ENCODE data around the gene PCDHGC3. TPM values are rescaled to one million over a fixed set of nuclear protein-coding genes. Genes with fewer than 3 reads are reported as not detected.

PCDHGC3 gene
- total and polyA plus RNA-seq, 3 experiments from 2014 or later: 0.11 to 0.15 TPM; not detected in 1

DNA sequence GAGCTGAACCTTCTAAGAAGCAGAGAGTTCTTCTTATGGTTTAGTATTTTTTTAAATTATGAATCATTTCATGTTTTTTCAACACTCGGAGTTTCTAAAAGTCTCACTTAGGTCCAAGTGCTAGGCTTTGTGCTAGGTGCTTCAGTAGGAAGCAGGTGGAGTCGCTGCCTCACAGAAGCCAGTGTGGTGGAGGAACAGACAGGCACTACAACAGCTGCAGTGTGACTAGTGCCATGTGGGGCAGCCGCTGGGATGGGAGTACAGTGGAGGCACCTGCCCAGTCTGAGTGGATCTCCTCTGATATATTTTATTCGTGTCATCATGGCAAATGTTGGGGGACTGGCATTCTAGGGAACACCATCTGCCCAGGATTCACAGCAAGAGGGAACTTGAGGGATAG lies 28.4 kb downstream of the PCDHGC3 start:
- H3K36me3 Mint-ChIP-seq: no peaks in the 10 kb centered on the region
- ChIA-PET CTCF (interaction anchor here (1.5 kb wide), 1 partner anchor 20 kb away, joined by 3 read pairs; no protein-coding TSS in a partner anchor), POLR2A (no interaction called here)
- no peak overlapping the region for H3K27ac Mint-ChIP-seq
- Histone ChIP-seq H3K4me1 (ENCODE audit: insufficient read depth, low read length) (no peaks in the 10 kb centered on the region), H3K9me3 (ENCODE audit: low read length) (no peaks in the 10 kb centered on the region), H3K36me3 (ENCODE audit: insufficient read depth, low read length) (no peaks in the 10 kb centered on the region), H3K27ac (ENCODE audit: low read depth, low read length) (no peak overlapping the region), H3K27me3 (ENCODE audit: insufficient read depth, low read length, poor library complexity, severe bottlenecking) (no peaks in the 10 kb centered on the region), H3K4me3 (ENCODE audit: low read length) (no peak overlapping the region)
- peaks cover 0 to 2% (median 0%) of the 10 kb centered on the region in 3 donors for H3K4me1 Mint-ChIP-seq
- H3K27me3 Mint-ChIP-seq: peaks cover under 1 to 9% of the 10 kb centered on the region in 2 donors
- no peak overlapping the region for H3K4me3 Mint-ChIP-seq
- no peak for DNase-seq
- H3K9me3 Mint-ChIP-seq: no peaks in the 10 kb centered on the region

DNA sequence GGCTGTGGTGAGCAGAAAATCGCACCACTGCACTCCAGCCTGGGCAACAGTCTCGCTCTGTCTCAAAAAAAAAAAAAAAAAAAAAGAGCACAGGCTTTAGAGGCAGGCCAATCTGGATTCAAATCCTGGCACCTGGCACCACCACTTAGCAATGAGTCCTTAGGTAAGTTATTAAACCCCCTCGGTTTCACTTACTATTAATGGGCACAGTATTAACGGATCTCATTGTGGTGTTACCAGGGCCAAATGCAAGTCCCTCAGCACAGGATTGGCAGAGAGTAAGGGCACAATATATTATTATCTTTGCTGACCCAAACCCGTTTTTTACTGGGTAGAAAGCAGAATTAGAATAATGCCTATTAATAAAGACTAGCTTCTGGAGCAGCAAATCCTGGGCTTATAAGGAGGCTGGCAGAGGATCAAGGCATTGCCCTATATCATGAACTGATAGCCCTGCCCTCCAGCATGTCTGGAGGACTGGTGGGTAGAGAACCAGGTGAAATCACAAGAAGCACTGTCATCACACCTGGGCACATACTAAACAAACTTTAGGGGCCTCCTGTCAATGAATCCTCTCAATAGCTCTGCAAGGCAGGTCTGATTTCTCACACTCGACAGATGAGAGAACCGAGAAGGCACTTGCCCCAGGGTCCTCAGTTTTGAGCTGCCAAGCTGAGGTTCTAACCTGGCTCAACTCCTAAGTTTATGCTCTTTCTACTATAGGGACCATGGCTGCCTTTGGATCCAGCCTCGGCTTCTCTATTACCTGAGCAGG lies 30.8 kb downstream of the PCDHGC3 start:
- Histone ChIP-seq H3K27me3 (ENCODE audit: insufficient read depth, low read length, poor library complexity, severe bottlenecking) (no peaks in the 10 kb centered on the region), H3K27ac (ENCODE audit: low read depth, low read length) (no peak overlapping the region), H3K4me3 (ENCODE audit: low read length) (no peak overlapping the region), H3K36me3 (ENCODE audit: insufficient read depth, low read length) (no peaks in the 10 kb centered on the region), H3K9me3 (ENCODE audit: low read length) (no peaks in the 10 kb centered on the region), H3K4me1 (ENCODE audit: insufficient read depth, low read length) (no peaks in the 10 kb centered on the region)
- DNase-seq: no peak
- no peaks in the 10 kb centered on the region for H3K9me3 Mint-ChIP-seq
- ChIA-PET CTCF (interaction anchor here (1.1 to 1.7 kb wide), 5 partner anchors 15 to 186 kb away, joined by 3 to 4 read pairs (median 3); partner anchors contain the start of genes PCDHGA10 and TAF7), POLR2A (no interaction called here)
- H3K36me3 Mint-ChIP-seq: no peaks in the 10 kb centered on the region
- H3K4me3 Mint-ChIP-seq: no peak overlapping the region
- H3K27ac Mint-ChIP-seq: no peak overlapping the region
- peaks cover 0 to 4% (median 0%) of the 10 kb centered on the region in 3 donors for H3K4me1 Mint-ChIP-seq
- peaks cover 0 to 4% of the 10 kb centered on the region in 2 donors for H3K27me3 Mint-ChIP-seq

DNA sequence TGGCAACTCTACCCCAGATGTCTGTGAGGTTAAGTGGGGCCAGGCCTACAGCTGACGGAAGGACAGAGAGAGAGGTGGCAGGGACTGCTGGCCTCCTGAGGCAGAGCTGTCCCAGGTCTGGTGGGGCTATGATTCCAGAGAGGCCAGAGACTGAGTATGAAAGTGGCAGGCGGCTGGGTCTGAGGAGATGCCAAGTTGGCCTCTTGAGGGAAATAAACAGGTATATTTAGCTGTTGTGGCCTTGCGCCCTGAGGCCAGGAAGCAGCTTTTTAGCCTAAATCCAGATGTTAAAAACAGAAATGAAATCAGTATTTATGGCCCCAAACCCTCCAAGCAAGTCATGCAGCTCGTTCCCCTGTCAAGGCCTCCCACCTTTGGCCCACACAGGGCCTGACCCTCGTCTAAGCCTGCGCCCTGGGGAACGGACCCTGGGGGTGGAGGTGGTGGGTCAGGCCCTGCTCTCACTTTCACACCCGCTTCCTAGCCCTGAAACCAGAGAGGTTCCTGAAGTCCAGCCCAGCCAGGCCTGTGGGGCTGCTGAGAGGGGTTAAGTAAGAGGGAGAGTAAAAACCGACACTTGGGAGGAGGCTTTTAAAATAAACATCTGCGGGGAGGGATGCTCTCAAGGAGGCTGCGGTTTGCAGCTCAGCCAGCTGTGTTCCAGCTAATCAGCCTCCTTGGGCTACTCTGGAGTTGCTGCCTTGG lies 31.8 kb downstream of the PCDHGC3 start:
- ChIA-PET POLR2A (no interaction called here), CTCF (interaction anchor here (1.1 to 1.7 kb wide), 6 partner anchors 14 to 187 kb away, joined by 3 to 4 read pairs (median 3); partner anchors contain the start of genes PCDHGA10 and TAF7)
- H3K27ac ChIP-seq (ENCODE audit: low read depth, low read length): no peak overlapping the region
- no peaks in the 10 kb centered on the region for H3K9me3 ChIP-seq (ENCODE audit: low read length)
- Mint-ChIP-seq H3K4me3 (no peak overlapping the region), H3K27me3 (no peaks in the 10 kb centered on the region), H3K4me1 (peaks cover 2 to 7% (median 3%) of the 10 kb centered on the region in 3 donors), H3K9me3 (no peaks in the 10 kb centered on the region), H3K27ac (peak overlapping the region in 2 of 8 donors; percentile 36 to 68), H3K36me3 (no peaks in the 10 kb centered on the region)
- H3K27me3 ChIP-seq (ENCODE audit: insufficient read depth, low read length, poor library complexity, severe bottlenecking): no peaks in the 10 kb centered on the region
- H3K36me3 ChIP-seq (ENCODE audit: insufficient read depth, low read length): no peaks in the 10 kb centered on the region
- no peak for DNase-seq
- H3K4me3 ChIP-seq (ENCODE audit: low read length): no peak overlapping the region
- H3K4me1 ChIP-seq (ENCODE audit: insufficient read depth, low read length): peaks cover 3% of the 10 kb centered on the region

DNA sequence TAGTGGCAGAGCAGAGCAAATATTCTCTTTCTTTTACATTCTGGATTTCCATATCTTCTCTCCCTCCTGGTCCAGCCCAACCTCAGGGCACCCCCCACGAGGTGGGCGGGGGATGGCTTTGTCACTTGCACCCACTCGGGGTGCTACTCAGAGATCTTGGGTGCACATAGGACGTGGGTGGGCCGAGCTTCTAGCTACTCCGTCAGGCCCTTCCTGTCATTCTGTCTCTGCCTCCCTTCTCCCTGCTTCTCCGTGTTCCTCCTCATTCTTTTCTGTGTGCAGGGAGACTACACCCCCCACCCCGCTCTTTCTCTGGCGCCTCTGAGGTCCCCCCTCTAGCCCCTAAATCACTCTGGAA lies 32.7 kb downstream of the PCDHGC3 start:
- CTCF ChIA-PET: interaction anchor here (1.2 to 7.9 kb wide), 3 partner anchors 15 to 188 kb away, joined by 3 to 67 read pairs (median 3); partner anchors contain the start of gene TAF7
- H3K27me3 Mint-ChIP-seq: no peaks in the 10 kb centered on the region
- H3K27ac ChIP-seq (ENCODE audit: low read depth, low read length): no peak overlapping the region

DNA sequence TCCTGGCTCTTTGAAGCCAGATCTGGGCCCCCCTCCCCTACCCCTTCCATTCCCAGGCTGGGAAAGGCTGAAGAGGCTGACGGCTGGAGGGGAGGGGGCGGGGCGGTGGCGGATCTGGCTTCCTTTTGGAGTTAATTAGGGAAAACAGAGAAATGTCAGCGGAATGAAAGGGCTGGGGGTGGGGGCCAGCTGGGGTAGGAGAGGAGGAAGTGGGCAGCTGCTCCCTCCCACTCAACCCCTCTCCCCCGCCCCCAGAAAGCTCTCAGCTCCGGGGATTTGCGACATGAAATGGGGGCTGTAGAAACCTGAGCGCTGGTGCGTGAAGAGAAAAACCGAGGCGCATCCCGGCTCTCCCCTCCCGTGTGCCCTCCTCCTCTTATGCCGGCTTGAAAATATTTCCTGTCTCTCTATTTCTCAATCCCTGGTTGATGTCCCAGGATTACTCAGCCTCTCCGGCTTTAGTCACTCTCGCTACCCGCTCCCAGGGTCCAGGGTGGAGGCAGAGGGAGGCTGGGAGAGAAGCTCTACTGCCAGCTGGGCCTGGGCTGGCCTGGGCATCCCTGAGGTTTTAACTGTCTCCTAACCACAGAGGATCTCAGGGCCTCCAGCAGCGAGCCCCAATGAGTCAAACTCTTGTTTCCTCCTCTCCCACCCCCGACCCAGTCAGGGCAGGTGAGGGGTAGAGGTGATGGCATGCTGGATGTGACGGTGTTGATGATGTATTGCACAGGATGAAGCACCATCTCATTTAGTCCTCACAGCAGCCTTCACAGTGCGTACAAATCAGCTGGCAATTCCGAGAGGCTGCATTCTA lies 33.2 kb downstream of the PCDHGC3 start:
- no peak overlapping the region for H3K4me3 ChIP-seq (ENCODE audit: low read length)
- Mint-ChIP-seq H3K4me1 (peaks cover 15 to 19% (median 15%) of the 10 kb centered on the region in 3 donors), H3K9me3 (no peaks in the 10 kb centered on the region), H3K4me3 (no peak overlapping the region), H3K36me3 (peaks cover 0 to 6% (median 0%) of the 10 kb centered on the region in 3 donors), H3K27ac (no peak overlapping the region), H3K27me3 (no peaks in the 10 kb centered on the region)
- no peak overlapping the region for H3K27ac ChIP-seq (ENCODE audit: low read depth, low read length)
- H3K9me3 ChIP-seq (ENCODE audit: low read length): no peaks in the 10 kb centered on the region
- CTCF ChIA-PET: interaction anchor here (1.2 to 7.9 kb wide), 3 partner anchors 14 to 188 kb away, joined by 3 to 67 read pairs (median 3); partner anchors contain the start of gene TAF7
- peaks cover 13% of the 10 kb centered on the region for H3K4me1 ChIP-seq (ENCODE audit: insufficient read depth, low read length)
- no peaks in the 10 kb centered on the region for H3K27me3 ChIP-seq (ENCODE audit: insufficient read depth, low read length, poor library complexity, severe bottlenecking)
- POLR2A ChIA-PET: no interaction called here
- H3K36me3 ChIP-seq (ENCODE audit: insufficient read depth, low read length): no peaks in the 10 kb centered on the region
- no peak for DNase-seq

More for the DNA sequence above, 32.7 kb downstream of the PCDHGC3 start:
- Histone ChIP-seq H3K36me3 (ENCODE audit: insufficient read depth, low read length) (no peaks in the 10 kb centered on the region), H3K4me3 (ENCODE audit: low read length) (no peak overlapping the region), H3K27me3 (ENCODE audit: insufficient read depth, low read length, poor library complexity, severe bottlenecking) (no peaks in the 10 kb centered on the region), H3K9me3 (ENCODE audit: low read length) (no peaks in the 10 kb centered on the region), H3K4me1 (ENCODE audit: insufficient read depth, low read length) (peaks cover 7% of the 10 kb centered on the region)
- peaks cover 9 to 13% (median 10%) of the 10 kb centered on the region in 3 donors for H3K4me1 Mint-ChIP-seq
- peak overlapping the region in 1 of 7 donors; percentile 16 for H3K4me3 Mint-ChIP-seq
- POLR2A ChIA-PET: no interaction called here
- peaks cover 0 to 2% (median 0%) of the 10 kb centered on the region in 3 donors for H3K36me3 Mint-ChIP-seq
- DNase-seq: no peak
- H3K27ac Mint-ChIP-seq: peak overlapping the region in 1 of 8 donors; percentile 51
- no peaks in the 10 kb centered on the region for H3K9me3 Mint-ChIP-seq

DNA sequence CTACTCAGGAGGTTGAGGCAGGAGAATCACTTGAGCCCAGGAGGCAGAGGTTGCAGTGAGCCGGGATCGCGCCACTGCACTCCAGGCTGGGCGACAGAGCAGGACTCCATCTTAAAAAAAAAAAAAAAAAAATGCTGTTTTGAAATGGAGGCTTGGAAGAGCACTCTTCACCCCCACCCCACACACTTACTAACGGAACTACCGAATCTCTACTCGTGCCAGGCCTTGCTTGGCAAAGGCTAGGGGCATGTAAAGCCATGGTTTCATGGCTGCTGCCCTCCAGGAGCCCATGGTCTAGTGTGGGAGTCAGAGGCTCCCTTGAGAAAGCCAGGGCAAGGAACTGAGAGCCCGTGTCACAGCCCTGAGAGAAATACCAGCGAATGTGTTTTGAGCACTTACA lies 34.4 kb downstream of the PCDHGC3 start:
- no peak overlapping the region for H3K27ac ChIP-seq (ENCODE audit: low read depth, low read length)
- Mint-ChIP-seq H3K27ac (peak overlapping the region in 1 of 8 donors; percentile 63), H3K9me3 (no peaks in the 10 kb centered on the region), H3K4me1 (peaks cover 24 to 26% (median 25%) of the 10 kb centered on the region in 3 donors), H3K36me3 (peaks cover 0 to 15% (median 0%) of the 10 kb centered on the region in 3 donors), H3K27me3 (no peaks in the 10 kb centered on the region), H3K4me3 (no peak overlapping the region)
- ChIA-PET CTCF (interaction anchor here (1.6 to 7.9 kb wide), 2 partner anchors 13 to 190 kb away, joined by 3 to 67 read pairs; partner anchors contain the start of gene TAF7), POLR2A (no interaction called here)
- no peak overlapping the region for H3K4me3 ChIP-seq (ENCODE audit: low read length)
- H3K36me3 ChIP-seq (ENCODE audit: insufficient read depth, low read length): peaks cover 10% of the 10 kb centered on the region
- peaks cover 23% of the 10 kb centered on the region for H3K4me1 ChIP-seq (ENCODE audit: insufficient read depth, low read length)
- no peaks in the 10 kb centered on the region for H3K9me3 ChIP-seq (ENCODE audit: low read length)
- no peak for DNase-seq
- H3K27me3 ChIP-seq (ENCODE audit: insufficient read depth, low read length, poor library complexity, severe bottlenecking): no peaks in the 10 kb centered on the region

DNA sequence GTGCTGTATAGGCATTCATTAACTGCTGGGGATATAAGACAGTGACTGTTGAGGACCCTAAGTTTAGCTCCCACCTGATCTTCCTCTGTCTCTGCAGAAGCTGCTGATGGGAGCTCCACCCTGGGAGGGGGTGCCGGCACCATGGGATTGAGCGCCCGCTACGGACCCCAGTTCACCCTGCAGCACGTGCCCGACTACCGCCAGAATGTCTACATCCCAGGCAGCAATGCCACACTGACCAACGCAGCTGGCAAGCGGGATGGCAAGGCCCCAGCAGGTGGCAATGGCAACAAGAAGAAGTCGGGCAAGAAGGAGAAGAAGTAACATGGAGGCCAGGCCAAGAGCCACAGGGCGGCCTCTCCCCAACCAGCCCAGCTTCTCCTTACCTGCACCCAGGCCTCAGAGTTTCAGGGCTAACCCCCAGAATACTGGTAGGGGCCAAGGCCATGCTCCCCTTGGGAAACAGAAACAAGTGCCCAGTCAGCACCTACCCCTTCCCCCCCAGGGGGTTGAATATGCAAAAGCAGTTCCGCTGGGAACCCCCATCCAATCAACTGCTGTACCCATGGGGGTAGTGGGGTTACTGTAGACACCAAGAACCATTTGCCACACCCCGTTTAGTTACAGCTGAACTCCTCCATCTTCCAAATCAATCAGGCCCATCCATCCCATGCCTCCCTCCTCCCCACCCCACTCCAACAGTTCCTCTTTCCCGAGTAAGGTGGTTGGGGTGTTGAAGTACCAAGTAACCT lies 35.3 kb downstream of the PCDHGC3 start:
- Histone ChIP-seq H3K4me3 (ENCODE audit: low read length) (no peak overlapping the region), H3K9me3 (ENCODE audit: low read length) (no peaks in the 10 kb centered on the region), H3K36me3 (ENCODE audit: insufficient read depth, low read length) (peaks cover 12% of the 10 kb centered on the region), H3K4me1 (ENCODE audit: insufficient read depth, low read length) (peaks cover 23% of the 10 kb centered on the region), H3K27ac (ENCODE audit: low read depth, low read length) (no peak overlapping the region), H3K27me3 (ENCODE audit: insufficient read depth, low read length, poor library complexity, severe bottlenecking) (no peaks in the 10 kb centered on the region)
- peaks cover 27 to 34% (median 29%) of the 10 kb centered on the region in 3 donors for H3K4me1 Mint-ChIP-seq
- H3K27me3 Mint-ChIP-seq: peaks cover 0 to 1% of the 10 kb centered on the region in 2 donors
- H3K9me3 Mint-ChIP-seq: no peaks in the 10 kb centered on the region
- ChIA-PET POLR2A (no interaction called here), CTCF (interaction anchor here (0.7 to 7.9 kb wide), 6 partner anchors 12 to 192 kb away, joined by 3 to 67 read pairs (median 10); partner anchors contain the start of genes PCDHGA1 and TAF7)
- H3K36me3 Mint-ChIP-seq: peaks cover 0 to 24% (median 2%) of the 10 kb centered on the region in 3 donors
- H3K27ac Mint-ChIP-seq: peak overlapping the region in 1 of 8 donors; percentile 29
- peak overlapping the region in 2 of 7 donors; percentile 35 to 73 for H3K4me3 Mint-ChIP-seq
- no peak for DNase-seq

Measured in CD8-positive, alpha-beta memory T cell (primary cell).